PC-9 (cell line): ENCODE results near the gene MCC. TPM values are rescaled to one million over a fixed set of nuclear protein-coding genes. Genes with fewer than 3 reads are reported as not detected.

Experiments used
- BruUV-seq: library from RNA; stranded (reverse); fragments of 400-500 nt; replicated peaks from 2 replicates; lab custom pipeline; 2021; lab: Mats Ljungman, UMichigan
- CTCF ChIA-PET: fragments of 300-600 bp; sonication (Branson Sonifier 250); formaldehyde crosslinking; loops from one replicate; lab custom pipeline; 2022; ENCODE audit warnings: antibody characterized with exemption; lab: Charles Lee
- POLR2A ChIA-PET: fragments of 300-600 bp; sonication (Branson Sonifier 250); formaldehyde crosslinking; loops from one replicate; lab custom pipeline; 2022; ENCODE audit warnings: antibody characterized with exemption; ENCODE audit not compliant: unreplicated experiment; lab: Charles Lee
- DNase-seq, 2 experiments: peaks; one replicate each; pipeline versions ENCODE4 v3.0.0 to v3.0.0-alpha.2; 2015 to 2022; ENCODE audit warnings: mixed read lengths in 1 of 2
- H2AFZ ChIP-seq: fragments of 200-600 bp; sonication (generic); 2 replicates; pipeline ENCODE4 v1.8.1; 2017; ENCODE audit warnings: antibody characterized with exemption
- H3F3A ChIP-seq: fragments of 200-600 bp; sonication (generic); 2 replicates; pipeline ENCODE4 v1.8.1; 2017; ENCODE audit warnings: antibody characterized with exemption, mild to moderate bottlenecking, low read depth; ENCODE audit not compliant: insufficient read depth
- H3K27ac ChIP-seq: fragments of 200-600 bp; sonication (generic); 2 replicates; pipeline ENCODE4 v1.6.1; 2016; ENCODE audit warnings: mixed run types
- H3K27me3 ChIP-seq: fragments of 200-600 bp; sonication (generic); 2 replicates; pipeline ENCODE4 v1.6.1; 2016; ENCODE audit warnings: low read depth, mixed run types; ENCODE audit not compliant: insufficient read depth
- H3K36me3 ChIP-seq: fragments of 200-600 bp; sonication (generic); 2 replicates; pipeline ENCODE4 v1.6.1; 2016; ENCODE audit warnings: low read depth, mixed run types
- H3K4me1 ChIP-seq: fragments of 200-600 bp; sonication (generic); replicated peaks from 2 replicates; pipeline ENCODE4 v1.6.1; 2016; ENCODE audit warnings: mixed run types; ENCODE audit not compliant: insufficient read depth
- H3K4me2 ChIP-seq: fragments of 200-600 bp; sonication (generic); 2 replicates; pipeline ENCODE4 v1.6.1; 2017; ENCODE audit warnings: mixed run types
- H3K4me3 ChIP-seq: fragments of 200-600 bp; sonication (generic); 2 replicates; pipeline ENCODE4 v1.6.1; 2016; ENCODE audit warnings: mixed run types
- H3K79me2 ChIP-seq: fragments of 200-600 bp; sonication (generic); 2 replicates; pipeline ENCODE4 v1.6.1; 2017; ENCODE audit warnings: low read depth, mixed run types
- H3K9me2 ChIP-seq: fragments of 200-600 bp; sonication (generic); 2 replicates; pipeline ENCODE4 v1.8.1; 2017; ENCODE audit warnings: mild to moderate bottlenecking; ENCODE audit not compliant: insufficient read depth
- H3K9me3 ChIP-seq: fragments of 200-600 bp; sonication (generic); 2 replicates; pipeline ENCODE4 v1.8.1; 2016; ENCODE audit warnings: low read depth; ENCODE audit not compliant: insufficient read depth
- H4K20me1 ChIP-seq: fragments of 200-600 bp; sonication (generic); 2 replicates; pipeline ENCODE4 v1.8.1; 2017; ENCODE audit not compliant: insufficient read depth
- EZH2 ChIP-seq: fragments of 200-600 bp; sonication (generic); IDR thresholded peaks from 2 replicates; pipeline ENCODE4 v1.8.0; 2017; ENCODE audit warnings: antibody characterized with exemption, low read depth
- intact Hi-C: fragments of 100-400 bp; cut with micrococcal nuclease; formaldehyde crosslinking; loops from one replicate; pipeline ENCODE4 v1.10.0; 2022; ENCODE audit not compliant: unreplicated experiment
- total RNA-seq: library from RNA; stranded (reverse); gene quantifications from 2 replicates; pipeline ENCODE4 v1.2.3, GENCODE V29; 2021
- TF ChIP-seq, protein P1 (sequence below): fragments of 200-600 bp; sonication (generic); conservative IDR thresholded peaks from 2 replicates; pipeline ENCODE4 v1.6.1; 2017; ENCODE audit warnings: mixed run types, antibody characterized with exemption, mild to moderate bottlenecking, moderate library complexity

Gene MCC
- total RNA-seq, 1 experiment from 2014 or later: 2.5 TPM

DNA sequence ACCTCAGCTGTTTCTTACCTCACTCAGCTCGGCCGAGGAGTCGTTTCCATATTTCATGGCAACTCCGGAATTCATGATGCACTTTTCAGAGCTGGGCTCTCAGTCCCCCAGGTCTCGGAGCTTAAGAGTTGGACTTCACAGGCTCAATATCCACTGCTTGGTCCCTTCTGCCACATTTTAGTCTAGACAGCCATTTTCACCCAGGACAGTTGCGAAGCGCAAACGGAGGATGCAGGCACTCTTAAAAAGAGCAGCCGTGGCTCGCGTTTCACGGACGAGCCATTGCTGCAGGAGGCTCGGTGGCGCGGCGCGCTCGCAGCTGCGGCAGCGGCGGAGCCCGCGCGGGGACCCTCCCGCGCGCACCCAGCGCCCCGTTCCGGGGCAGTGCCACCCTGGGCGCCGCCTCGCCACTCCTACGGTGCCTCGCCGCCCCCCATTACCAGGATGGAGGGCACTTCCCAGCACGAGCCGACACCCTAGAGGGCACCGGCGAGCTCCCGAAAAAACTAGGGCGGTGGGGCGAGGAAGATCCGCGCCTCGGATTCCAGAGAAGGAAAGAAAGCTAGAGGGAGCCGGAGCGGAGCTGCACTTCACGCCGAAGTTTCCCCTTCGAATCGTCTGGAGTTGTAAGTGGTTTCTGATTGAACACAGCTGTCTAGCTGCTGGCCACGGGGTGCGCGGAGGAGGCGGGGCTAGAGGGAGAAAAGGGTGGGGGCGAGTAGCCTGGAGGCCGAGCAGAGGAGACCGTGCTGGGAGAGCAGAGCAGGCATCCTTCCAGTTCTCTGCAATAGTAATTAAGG lies 193.7 kb downstream of the MCC start:
- no peak overlapping the region for H3K27ac ChIP-seq
- BruUV-seq: no TSS peak
- H3K27me3 ChIP-seq: no peaks in the 10 kb centered on the region
- H3K36me3 ChIP-seq: no peaks in the 10 kb centered on the region
- CTCF ChIA-PET: interaction anchor here (0.6 to 1.0 kb wide), 2 partner anchors 216 to 743 kb away, joined by 9 to 13 read pairs; no protein-coding TSS in a partner anchor
- peaks cover 4% of the 10 kb centered on the region; the same call in 1 of the 2 replicates for H3F3A ChIP-seq
- POLR2A ChIA-PET: interaction anchor here (0.5 to 0.6 kb wide), 3 partner anchors 13 to 221 kb away, joined by 3 to 19 read pairs (median 3); no protein-coding TSS in a partner anchor
- H2AFZ ChIP-seq: peak overlapping the region; percentile 98
- H3K4me3 ChIP-seq: peak overlapping the region; percentile 92
- intact Hi-C loops: no loop called here
- H3K4me2 ChIP-seq: peak overlapping the region; percentile 97
- peaks cover 12% of the 10 kb centered on the region; the same call in 1 of the 2 replicates for H3K4me1 ChIP-seq
- DNase-seq: peak; percentile 69 to 70
- no peaks in the 10 kb centered on the region for H3K9me3 ChIP-seq
- no peaks in the 10 kb centered on the region for H3K9me2 ChIP-seq
- no peaks in the 10 kb centered on the region for H3K79me2 ChIP-seq
- no peak for TF ChIP-seq EZH2
- TF ChIP-seq, protein P1, sequence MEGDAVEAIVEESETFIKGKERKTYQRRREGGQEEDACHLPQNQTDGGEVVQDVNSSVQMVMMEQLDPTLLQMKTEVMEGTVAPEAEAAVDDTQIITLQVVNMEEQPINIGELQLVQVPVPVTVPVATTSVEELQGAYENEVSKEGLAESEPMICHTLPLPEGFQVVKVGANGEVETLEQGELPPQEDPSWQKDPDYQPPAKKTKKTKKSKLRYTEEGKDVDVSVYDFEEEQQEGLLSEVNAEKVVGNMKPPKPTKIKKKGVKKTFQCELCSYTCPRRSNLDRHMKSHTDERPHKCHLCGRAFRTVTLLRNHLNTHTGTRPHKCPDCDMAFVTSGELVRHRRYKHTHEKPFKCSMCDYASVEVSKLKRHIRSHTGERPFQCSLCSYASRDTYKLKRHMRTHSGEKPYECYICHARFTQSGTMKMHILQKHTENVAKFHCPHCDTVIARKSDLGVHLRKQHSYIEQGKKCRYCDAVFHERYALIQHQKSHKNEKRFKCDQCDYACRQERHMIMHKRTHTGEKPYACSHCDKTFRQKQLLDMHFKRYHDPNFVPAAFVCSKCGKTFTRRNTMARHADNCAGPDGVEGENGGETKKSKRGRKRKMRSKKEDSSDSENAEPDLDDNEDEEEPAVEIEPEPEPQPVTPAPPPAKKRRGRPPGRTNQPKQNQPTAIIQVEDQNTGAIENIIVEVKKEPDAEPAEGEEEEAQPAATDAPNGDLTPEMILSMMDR: no peak
- H4K20me1 ChIP-seq: no peaks in the 10 kb centered on the region

DNA sequence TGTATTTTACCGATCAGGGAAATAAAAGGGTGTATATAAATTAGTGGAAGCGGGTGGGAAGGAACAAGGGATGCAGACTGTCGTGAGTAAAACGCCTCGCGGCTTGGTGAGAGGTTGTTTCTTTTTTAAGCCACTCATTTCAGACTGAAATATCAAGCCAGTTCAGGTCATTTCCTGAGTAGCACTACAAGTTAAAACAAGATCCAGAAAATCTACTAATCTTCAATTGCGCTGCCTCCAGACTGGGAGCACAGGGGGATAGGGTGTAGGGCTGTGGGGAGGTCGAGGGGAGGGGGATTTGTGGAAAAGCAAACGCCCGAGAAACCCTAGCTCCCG lies 194.3 kb downstream of the MCC start:
- Histone ChIP-seq H3K4me2 (peak overlapping the region; percentile 97), H3K79me2 (no peaks in the 10 kb centered on the region), H3K4me3 (peak overlapping the region; percentile 92), H3K9me2 (no peaks in the 10 kb centered on the region), H3K27ac (no peak overlapping the region), H2AFZ (peak overlapping the region; percentile 98), H3K9me3 (no peaks in the 10 kb centered on the region), H3K27me3 (no peaks in the 10 kb centered on the region), H4K20me1 (no peaks in the 10 kb centered on the region), H3K4me1 (peaks cover 12% of the 10 kb centered on the region; the same call in 1 of the 2 replicates), H3F3A (peaks cover 4% of the 10 kb centered on the region; the same call in 1 of the 2 replicates), H3K36me3 (no peaks in the 10 kb centered on the region)
- ChIA-PET CTCF (interaction anchor here (0.6 to 1.0 kb wide), 2 partner anchors 217 to 743 kb away, joined by 9 to 13 read pairs; no protein-coding TSS in a partner anchor), POLR2A (interaction anchor here (0.5 kb wide), 2 partner anchors 221 kb away, joined by 4 to 19 read pairs; no protein-coding TSS in a partner anchor)
- TF ChIP-seq EZH2: no peak
- TF ChIP-seq, protein P1: no peak
- intact Hi-C loops: no loop called here
- DNase-seq: peak in 1 of 2 experiments; percentile 3
- no TSS peak for BruUV-seq

DNA sequence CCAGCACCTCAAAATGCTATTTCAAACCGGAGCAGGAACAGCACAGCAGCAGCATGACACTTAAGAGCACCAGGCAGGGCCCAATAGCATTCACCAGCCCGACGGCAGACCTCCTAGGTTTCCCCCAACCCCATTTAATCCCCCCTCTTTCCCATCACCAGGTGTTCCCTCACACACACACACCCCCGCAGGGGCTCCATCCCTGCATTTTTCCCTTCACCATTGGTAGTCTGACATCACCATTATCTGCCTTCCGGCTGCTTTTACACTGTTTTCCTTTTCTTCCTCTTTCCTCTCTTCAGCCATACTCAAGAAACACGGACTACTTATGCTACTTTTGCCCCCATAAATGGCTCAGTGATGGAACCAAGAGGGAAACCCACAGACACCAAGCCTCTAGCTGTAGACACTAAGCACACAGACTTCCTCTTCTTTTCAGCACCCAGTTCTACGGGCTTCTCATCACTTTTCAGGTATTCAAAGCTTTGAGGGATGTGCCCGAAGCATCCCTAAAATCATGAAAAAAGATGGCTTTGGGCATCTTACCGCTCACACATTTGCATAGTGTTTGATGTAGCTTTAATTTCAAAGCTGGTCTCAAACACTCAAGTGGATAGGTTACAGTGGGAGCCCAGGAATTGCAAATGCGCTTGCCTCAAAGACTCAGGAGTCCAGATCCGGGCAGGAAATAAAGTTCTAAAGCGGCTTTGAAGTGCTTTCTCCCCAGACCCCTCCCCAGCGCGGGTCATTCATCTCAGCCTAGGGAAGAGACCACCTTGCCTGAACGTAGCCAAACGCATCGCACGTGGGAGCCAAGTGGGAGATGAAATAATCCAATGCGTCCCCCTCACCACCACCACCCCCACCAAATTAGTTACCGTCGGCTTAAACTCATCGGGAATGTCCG lies 194.9 kb downstream of the MCC start:
- Histone ChIP-seq H3K27ac (no peak overlapping the region), H3K27me3 (no peaks in the 10 kb centered on the region), H3K9me2 (no peaks in the 10 kb centered on the region), H4K20me1 (no peaks in the 10 kb centered on the region), H3K9me3 (no peaks in the 10 kb centered on the region), H3K4me2 (peak overlapping the region; percentile 97), H3K36me3 (no peaks in the 10 kb centered on the region), H3F3A (peaks cover 4% of the 10 kb centered on the region; the same call in 1 of the 2 replicates), H3K4me3 (peak overlapping the region; percentile 92), H3K79me2 (no peaks in the 10 kb centered on the region), H3K4me1 (peaks cover 12% of the 10 kb centered on the region; the same call in 1 of the 2 replicates), H2AFZ (peak overlapping the region; percentile 98)
- no TSS peak for BruUV-seq
- TF ChIP-seq, protein P1: no peak
- CTCF ChIA-PET: no interaction called here
- DNase-seq: no peak
- POLR2A ChIA-PET: interaction anchor here (0.5 kb wide), 1 partner anchor 222 kb away, joined by 4 read pairs; no protein-coding TSS in a partner anchor
- intact Hi-C loops: no loop called here
